B cell (primary cell): ENCODE measurements around the gene TMPRSS9. TPM values are rescaled to one million over a fixed set of nuclear protein-coding genes. Genes with fewer than 3 reads are reported as not detected.

Experiments
- ATAC-seq: fragments of 200-7000 bp; cut with Tn5 transposase; one replicate; pipeline ENCODE4 v1.10.0; 2021; ENCODE audit warnings: low read depth, mild to moderate bottlenecking, moderate number of reproducible peaks, moderate library complexity
- CTCF ChIA-PET: fragments of 350-600 bp; sonication (Branson Sonifier 250); formaldehyde crosslinking; loops from one replicate; lab custom pipeline; 2021; ENCODE audit warnings: antibody characterized with exemption, inconsistent platforms; lab: Charles Lee
- POLR2A ChIA-PET: fragments of 350-600 bp; sonication (Branson Sonifier 250); formaldehyde crosslinking; loops from one replicate; lab custom pipeline; 2021; ENCODE audit warnings: antibody characterized with exemption; lab: Charles Lee
- DNase-seq: peaks from one replicate; pipeline ENCODE4 v3.0.0; 2013
- H2AFZ ChIP-seq: 2 replicates; pipeline ENCODE4 v1.6.1; 2012; ENCODE audit warnings: mild to moderate bottlenecking, low read depth, low read length; ENCODE audit not compliant: insufficient read depth, poor library complexity, severe bottlenecking
- H3K27ac ChIP-seq, 2 donors: 1 replicate in 1 of 2; 2 replicates in 1 of 2; pipeline ENCODE4 v1.5.1; 2012 to 2013; ENCODE audit warnings: low read length in 2 of 2, mild to moderate bottlenecking in 2 of 2, moderate library complexity in 1 of 2
- H3K27me3 ChIP-seq, 4 experiments: fragments of 200-600 bp in 1 of 4; sonication (generic) in 1 of 4; replicated peaks in 1 of 4; 1 replicate in 2 of 4; 2 replicates in 2 of 4; pipeline versions ENCODE4 v1.6.1 to v1.7.0; 2013 to 2016; ENCODE audit warnings: low read length in 3 of 4, mild to moderate bottlenecking in 2 of 4, mixed read lengths in 1 of 4, moderate library complexity in 1 of 4; ENCODE audit not compliant: insufficient read depth in 4 of 4, control insufficient read depth in 3 of 4; ENCODE audit errors: control extremely low read depth in 1 of 4
- H3K36me3 ChIP-seq, 2 experiments: replicated peaks in 1 of 2; 1 replicate in 1 of 2; 2 replicates in 1 of 2; pipeline versions ENCODE4 v1.6.1 to v1.7.1; 2013; ENCODE audit warnings: low read length in 1 of 2; ENCODE audit not compliant: insufficient read depth in 2 of 2, control insufficient read depth in 1 of 2; ENCODE audit errors: control extremely low read depth in 1 of 2, extremely low read depth in 1 of 2
- H3K4me1 ChIP-seq, 2 donors: fragments of 200-600 bp in 1 of 2; sonication (generic) in 1 of 2; 1 replicate in 1 of 2; 2 replicates in 1 of 2; pipeline versions ENCODE4 v1.5.1 to v1.6.1; 2013 to 2017; ENCODE audit warnings: low read length in 2 of 2; ENCODE audit not compliant: control insufficient read depth in 2 of 2, insufficient read depth in 2 of 2
- H3K4me2 ChIP-seq: replicated peaks from 2 replicates; pipeline ENCODE3; 2012; ENCODE audit warnings: mild to moderate bottlenecking, low read depth, low read length; ENCODE audit not compliant: poor library complexity, severe bottlenecking
- H3K4me3 ChIP-seq, 5 experiments: fragments of 200-600 bp in 1 of 5; sonication (generic) in 1 of 5; 1 replicate in 3 of 5; 2 replicates in 2 of 5; pipeline versions ENCODE4 v1.5.1 to v1.7.0; 2011 to 2016; ENCODE audit warnings: low read length in 4 of 5, mild to moderate bottlenecking in 4 of 5, low read depth in 2 of 5, control low read depth in 1 of 5, moderate library complexity in 1 of 5; ENCODE audit not compliant: insufficient read depth in 1 of 5; ENCODE audit errors: control extremely low read depth in 1 of 5, extremely low read depth in 1 of 5
- H3K79me2 ChIP-seq: fragments of 200-600 bp; sonication (generic); one replicate; pipeline ENCODE4 v1.6.0; 2016; ENCODE audit warnings: low read length; ENCODE audit not compliant: control insufficient read depth, insufficient read depth
- H3K9ac ChIP-seq: fragments of 200-600 bp; sonication (generic); 2 replicates; pipeline ENCODE4 v1.6.1; 2017; ENCODE audit warnings: mild to moderate bottlenecking, low read length, moderate library complexity
- H3K9me3 ChIP-seq, 3 donors: one replicate each; pipeline versions ENCODE4 v1.6.1 to v1.7.1; 2013; ENCODE audit warnings: low read length in 2 of 3; ENCODE audit not compliant: control insufficient read depth in 2 of 3, insufficient read depth in 1 of 3; ENCODE audit errors: control extremely low read depth in 1 of 3
- H4K20me1 ChIP-seq: 2 replicates; pipeline ENCODE4 v1.6.0; 2012; ENCODE audit warnings: mild to moderate bottlenecking, low read length; ENCODE audit not compliant: insufficient read depth, control insufficient read depth, poor library complexity, severe bottlenecking
- H3K27ac Mint-ChIP-seq: one replicate; pipeline ENCODE4 v1.8.0; 2021; ENCODE audit warnings: mixed read lengths
- H3K27me3 Mint-ChIP-seq: one replicate; pipeline ENCODE4 v1.8.0; 2021; ENCODE audit warnings: mixed read lengths
- H3K4me1 Mint-ChIP-seq: one replicate; pipeline ENCODE4 v1.8.0; 2021; ENCODE audit warnings: mixed read lengths
- H3K4me3 Mint-ChIP-seq: one replicate; pipeline ENCODE4 v1.8.0; 2021; ENCODE audit warnings: mixed read lengths
- H3K9me3 Mint-ChIP-seq: one replicate; pipeline ENCODE4 v1.8.0; 2022; ENCODE audit warnings: mixed read lengths; ENCODE audit not compliant: insufficient read depth
- EZH2 ChIP-seq: IDR thresholded peaks from 2 replicates; pipeline ENCODE4 v1.6.1; 2012; ENCODE audit warnings: borderline replicate concordance, low read depth, mild to moderate bottlenecking, moderate library complexity, low read length; ENCODE audit not compliant: insufficient read depth, poor library complexity, severe bottlenecking
- WGBS: methylation state at CpG from one replicate; pipeline ENCODE4 v1.1.5; 2013; ENCODE audit warnings: missing lambda C conversion rate; ENCODE audit not compliant: insufficient coverage; 5-methylcytosine and 5-hydroxymethylcytosine counted together
- intact Hi-C: fragments of 100-400 bp; cut with micrococcal nuclease; formaldehyde crosslinking; loops from one replicate; pipeline ENCODE4 v1.10.0; 2022
- polyA plus RNA-seq: library from polyadenylated mRNA; depleted of rRNA; stranded (reverse); fragments of >200 nt; gene quantifications from 2 replicates; pipeline ENCODE4 v1.2.3, GENCODE V29; 2012
- total RNA-seq, 2 donors: library from RNA; stranded (reverse); fragments of 120-200 nt in 1 of 2; gene quantifications; 1 replicate in 1 of 2; 2 replicates in 1 of 2; pipeline versions ENCODE4 v1.2.3 to v1.2.4, GENCODE V29; 2013 to 2022
- TF ChIP-seq, protein P1 (sequence below): fragments of 200-600 bp; IDR thresholded peaks from one replicate; pipeline ENCODE4 v1.8.0; 2022; ENCODE audit warnings: antibody characterized with exemption, mild to moderate bottlenecking

TMPRSS9 gene
- total and polyA plus RNA-seq, 2 donors (not counting 1 experiment from before 2014, with no cell fraction given) = not detected

DNA sequence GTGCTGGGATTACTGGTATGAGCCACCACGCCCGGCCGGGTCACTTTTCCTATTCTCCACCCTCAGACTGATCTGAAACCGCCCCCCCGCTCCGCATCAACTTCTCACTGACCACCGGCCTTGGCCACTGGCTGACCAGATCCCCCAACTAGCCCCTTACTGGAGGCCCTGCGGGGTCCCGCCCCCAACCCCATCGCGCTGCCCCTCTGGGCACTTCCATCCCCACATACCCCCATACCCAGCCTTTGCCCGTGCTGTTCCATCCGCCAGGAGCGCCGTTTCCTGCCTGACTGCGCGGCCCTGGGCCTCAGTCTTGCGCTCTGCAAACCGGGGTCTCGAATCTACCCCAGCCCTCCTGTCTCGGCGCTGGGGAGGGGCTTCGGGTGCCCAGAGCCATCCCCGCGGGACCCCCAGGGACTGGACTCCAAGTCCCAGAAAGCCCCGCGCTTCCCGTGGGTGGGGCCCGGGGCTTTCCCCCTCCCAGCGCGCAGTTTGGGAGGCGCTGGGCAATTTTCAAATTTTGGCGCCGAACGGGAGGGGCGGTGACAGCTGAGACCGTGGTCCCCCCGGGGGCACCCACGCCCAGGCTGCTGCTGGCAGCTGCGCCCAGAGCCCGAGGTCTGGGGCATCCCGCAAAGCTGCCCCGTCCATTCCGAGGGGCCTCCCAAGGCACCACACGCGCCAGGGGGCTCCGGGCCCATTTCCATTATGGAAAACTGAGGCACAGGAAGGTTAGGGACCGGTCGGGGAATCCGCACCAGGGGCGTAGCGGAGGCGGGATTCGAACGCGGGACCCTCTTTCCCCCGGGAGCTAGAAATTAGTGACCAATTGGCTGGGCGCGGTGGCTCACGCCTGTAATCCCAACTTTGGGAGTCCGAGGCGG is 101.9 kb downstream of the TMPRSS9 start:
- H3K27ac Mint-ChIP-seq = no peak overlapping the region
- H3K4me3 Mint-ChIP-seq = peak overlapping the region; percentile 84
- peak overlapping the region; percentile 65 for H3K9ac ChIP-seq

More for the DNA sequence above, 101.9 kb downstream of the TMPRSS9 start:
- Histone ChIP-seq H3K9me3 (no peaks in the 10 kb centered on the region), H3K27ac (no peak overlapping the region), H3K4me3 (peak overlapping the region in 4 of 5 experiments; percentile 47 to 55 (median 54)), H4K20me1 (no peaks in the 10 kb centered on the region), H3K27me3 (peaks cover 0 to 10% (median 2%) of the 10 kb centered on the region in 4 experiments), H3K79me2 (peaks cover 14% of the 10 kb centered on the region), H3K36me3 (no peaks in the 10 kb centered on the region), H3K4me1 (peaks cover 10 to 23% of the 10 kb centered on the region in 2 donors), H2AFZ (peak overlapping the region; percentile 69), H3K4me2 (peak overlapping the region; percentile 96)
- TF ChIP-seq EZH2 = no peak
- TF ChIP-seq, protein P1, sequence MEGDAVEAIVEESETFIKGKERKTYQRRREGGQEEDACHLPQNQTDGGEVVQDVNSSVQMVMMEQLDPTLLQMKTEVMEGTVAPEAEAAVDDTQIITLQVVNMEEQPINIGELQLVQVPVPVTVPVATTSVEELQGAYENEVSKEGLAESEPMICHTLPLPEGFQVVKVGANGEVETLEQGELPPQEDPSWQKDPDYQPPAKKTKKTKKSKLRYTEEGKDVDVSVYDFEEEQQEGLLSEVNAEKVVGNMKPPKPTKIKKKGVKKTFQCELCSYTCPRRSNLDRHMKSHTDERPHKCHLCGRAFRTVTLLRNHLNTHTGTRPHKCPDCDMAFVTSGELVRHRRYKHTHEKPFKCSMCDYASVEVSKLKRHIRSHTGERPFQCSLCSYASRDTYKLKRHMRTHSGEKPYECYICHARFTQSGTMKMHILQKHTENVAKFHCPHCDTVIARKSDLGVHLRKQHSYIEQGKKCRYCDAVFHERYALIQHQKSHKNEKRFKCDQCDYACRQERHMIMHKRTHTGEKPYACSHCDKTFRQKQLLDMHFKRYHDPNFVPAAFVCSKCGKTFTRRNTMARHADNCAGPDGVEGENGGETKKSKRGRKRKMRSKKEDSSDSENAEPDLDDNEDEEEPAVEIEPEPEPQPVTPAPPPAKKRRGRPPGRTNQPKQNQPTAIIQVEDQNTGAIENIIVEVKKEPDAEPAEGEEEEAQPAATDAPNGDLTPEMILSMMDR = no peak
- WGBS = 3% methylated on average over 62 of the region's 62 CpGs
- DNase-seq (peak; percentile 66), ATAC-seq (peak; percentile 80)
- Mint-ChIP-seq H3K9me3 (no peaks in the 10 kb centered on the region), H3K27me3 (peaks cover 3% of the 10 kb centered on the region), H3K4me1 (peaks cover 12% of the 10 kb centered on the region)
- intact Hi-C loops = no loop called here
- ChIA-PET CTCF (interaction anchor here (0.6 to 1.2 kb wide), 4 partner anchors 9 to 492 kb away, joined by 3 to 7 read pairs (median 4); partner anchors contain the start of gene TIMM13), POLR2A (interaction anchor here (0.7 to 1.4 kb wide), 4 partner anchors 16 to 246 kb away, joined by 3 to 5 read pairs (median 4); no protein-coding TSS in a partner anchor)
